Cerebellar cortex (tissue), 1 donor: ENCODE measurements around the gene SESN2.

Source experiments
- DNase-seq: peaks from one replicate; pipeline ENCODE4 v3.0.0-alpha.2; 2015; ENCODE audit warnings: low spot score

Gene SESN2

GRCh38 chr1:28329395-28330153 lies 70.3 kb downstream of the SESN2 start:
- DNase-seq: peak; percentile 17
